T-helper 2 cell treated with Interferon-gamma antibody and Interleukin-4, amounts not matched to agents 100 ng/mL and 5 ng/mL, for 36 hours (primary cell): ENCODE results near the gene NDUFAF3. TPM values are rescaled to one million over a fixed set of nuclear protein-coding genes. Genes with fewer than 3 reads are reported as not detected.

ENCODE experiments used
- intact Hi-C: fragments of 100-400 bp; cut with micrococcal nuclease; formaldehyde crosslinking; loops from one replicate; pipeline ENCODE4 v1.15.1; 2023
- total RNA-seq: library from RNA; stranded (reverse); gene quantifications from 2 replicates; pipeline ENCODE4 v1.2.3, GENCODE V29; 2022

The NDUFAF3 gene
- 110 and 111 TPM in 2 replicates for total RNA-seq

- intact Hi-C loops = loop anchor here (1.0 to 2.0 kb wide), 7 partner anchors 7 to 391 kb away; partner anchors contain the start of genes ARIH2, IMPDH2, IP6K2 and P4HTM
These were observed at the start of gene NDUFAF3 for GRCh38 chr3:49021813-49022687. TSS of gene NDUFAF3 (plus strand) at chr3:49022121. CDS start at chr3:49022145, 24 bp downstream.

GRCh38 chr3:48974076-48974864 is 47.7 kb upstream of the NDUFAF3 start:
- intact Hi-C loops = no loop called here

- intact Hi-C loops = no loop called here
These were observed 42.5 kb upstream of the NDUFAF3 start for GRCh38 chr3:48979451-48979850.

GRCh38 chr3:48980295-48980694 is 41.6 kb upstream of the NDUFAF3 start:
- intact Hi-C loops = no loop called here

GRCh38 chr3:48982016-48982415 is 39.9 kb upstream of the NDUFAF3 start:
- intact Hi-C loops = no loop called here

GRCh38 chr3:48982686-48983085 is 39.2 kb upstream of the NDUFAF3 start:
- intact Hi-C loops = no loop called here

- intact Hi-C loops = no loop called here
These were observed 38.8 kb upstream of the NDUFAF3 start for GRCh38 chr3:48983096-48983495.

GRCh38 chr3:48984663-48985062 is 37.3 kb upstream of the NDUFAF3 start:
- intact Hi-C loops = no loop called here

- intact Hi-C loops = no loop called here
These were observed 36.0 kb upstream of the NDUFAF3 start for GRCh38 chr3:48985831-48986376.

- intact Hi-C loops = loop anchor here (1.0 to 2.0 kb wide), 2 partner anchors 18 to 106 kb away; partner anchors contain the start of genes QRICH1 and WDR6
These were observed 32.7 kb upstream of the NDUFAF3 start for GRCh38 chr3:48989126-48989795.

- intact Hi-C loops = loop anchor here (1.0 to 2.0 kb wide), 3 partner anchors 17 to 105 kb away; partner anchors contain the start of genes QRICH1 and WDR6
These were observed 31.9 kb upstream of the NDUFAF3 start, which contains the start of gene P4HTM for GRCh38 chr3:48989796-48990635. TSS of gene P4HTM (plus strand) at chr3:48990241. CDS start at chr3:48990257, 16 bp downstream.

GRCh38 chr3:48990636-48991469 is 31.1 kb upstream of the NDUFAF3 start:
- intact Hi-C loops = loop anchor here (2.0 kb wide), 1 partner anchor 30 kb away; no protein-coding TSS in a partner anchor

GRCh38 chr3:48991851-48992545 is 29.9 kb upstream of the NDUFAF3 start:
- intact Hi-C loops = loop anchor here (2.0 kb wide), 1 partner anchor 29 kb away; no protein-coding TSS in a partner anchor

GRCh38 chr3:48993834-48994233 is 28.1 kb upstream of the NDUFAF3 start:
- intact Hi-C loops = no loop called here

- intact Hi-C loops = no loop called here
These were observed 25.3 kb upstream of the NDUFAF3 start for GRCh38 chr3:48996640-48997039.

- intact Hi-C loops = no loop called here
These were observed 24.8 kb upstream of the NDUFAF3 start for GRCh38 chr3:48997102-48997635.

GRCh38 chr3:48997714-48998637 is 23.9 kb upstream of the NDUFAF3 start:
- intact Hi-C loops = no loop called here
